GM19099 (cell line): ENCODE data around the gene ITGA3.

ENCODE experiments used
- POLR2A ChIP-seq: IDR thresholded peaks from 3 replicates; pipeline ENCODE4 v1.6.1; 2011; ENCODE audit warnings: low read depth; ENCODE audit not compliant: insufficient read length; ENCODE audit errors: extremely low read depth

Gene ITGA3

DNA sequence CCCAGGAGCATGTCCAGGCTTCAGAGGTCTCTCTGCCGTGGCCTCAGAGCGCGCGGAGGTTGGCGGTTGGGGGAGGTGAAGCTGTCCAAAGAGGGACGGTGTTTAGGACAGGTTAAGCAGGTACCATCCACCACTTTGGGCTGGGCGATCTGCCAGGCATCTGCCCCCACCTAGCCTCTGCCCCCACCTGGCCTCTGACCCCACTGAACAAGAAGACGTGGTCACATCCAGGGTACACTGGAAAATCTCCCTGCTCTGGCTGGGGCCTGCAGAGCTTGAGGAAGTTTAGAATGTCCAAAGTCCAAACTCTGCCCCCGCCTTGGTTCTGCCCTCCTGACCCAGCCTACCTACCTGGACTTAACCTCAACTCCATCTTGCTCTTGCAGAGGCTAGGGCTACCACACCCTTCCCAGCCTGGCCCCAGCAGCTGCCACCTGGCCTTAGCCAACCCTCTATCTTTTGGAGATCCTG is 1.6 kb downstream of the ITGA3 start:
- no peak for TF ChIP-seq POLR2A

GRCh38 chr17:50058296-50058953 is 2.5 kb downstream of the ITGA3 start:
- no peak for TF ChIP-seq POLR2A

- TF ChIP-seq POLR2A, result no peak
Observed at GRCh38 chr17:50059256-50059655, 3.3 kb downstream of the ITGA3 start.

DNA sequence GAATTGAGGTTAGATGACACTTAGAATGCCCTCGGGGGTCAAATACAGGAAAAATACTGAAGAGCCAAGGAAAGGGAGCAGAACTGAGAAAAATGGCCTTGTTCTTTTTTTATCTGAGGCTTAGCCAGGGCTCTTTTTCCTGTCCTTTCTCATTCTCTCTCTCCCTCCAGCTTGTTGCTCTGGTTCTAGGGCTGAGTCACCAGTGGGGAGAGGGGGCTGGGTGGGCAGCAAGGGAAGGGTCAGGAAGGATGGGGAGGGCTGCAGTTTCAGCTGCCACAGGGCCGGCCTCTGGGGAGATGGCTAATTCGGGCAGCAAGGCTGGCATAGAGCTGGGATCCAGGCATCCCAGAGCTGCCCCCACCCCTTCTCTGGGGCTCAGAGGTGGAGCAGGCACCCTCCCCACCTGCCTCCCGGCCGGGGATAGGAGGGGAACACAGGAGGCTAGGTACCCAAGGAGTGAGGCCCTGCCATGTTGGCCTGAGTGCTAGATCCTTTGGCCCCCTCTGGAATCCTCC is 3.9 kb downstream of the ITGA3 start:
- TF ChIP-seq POLR2A, result no peak

DNA sequence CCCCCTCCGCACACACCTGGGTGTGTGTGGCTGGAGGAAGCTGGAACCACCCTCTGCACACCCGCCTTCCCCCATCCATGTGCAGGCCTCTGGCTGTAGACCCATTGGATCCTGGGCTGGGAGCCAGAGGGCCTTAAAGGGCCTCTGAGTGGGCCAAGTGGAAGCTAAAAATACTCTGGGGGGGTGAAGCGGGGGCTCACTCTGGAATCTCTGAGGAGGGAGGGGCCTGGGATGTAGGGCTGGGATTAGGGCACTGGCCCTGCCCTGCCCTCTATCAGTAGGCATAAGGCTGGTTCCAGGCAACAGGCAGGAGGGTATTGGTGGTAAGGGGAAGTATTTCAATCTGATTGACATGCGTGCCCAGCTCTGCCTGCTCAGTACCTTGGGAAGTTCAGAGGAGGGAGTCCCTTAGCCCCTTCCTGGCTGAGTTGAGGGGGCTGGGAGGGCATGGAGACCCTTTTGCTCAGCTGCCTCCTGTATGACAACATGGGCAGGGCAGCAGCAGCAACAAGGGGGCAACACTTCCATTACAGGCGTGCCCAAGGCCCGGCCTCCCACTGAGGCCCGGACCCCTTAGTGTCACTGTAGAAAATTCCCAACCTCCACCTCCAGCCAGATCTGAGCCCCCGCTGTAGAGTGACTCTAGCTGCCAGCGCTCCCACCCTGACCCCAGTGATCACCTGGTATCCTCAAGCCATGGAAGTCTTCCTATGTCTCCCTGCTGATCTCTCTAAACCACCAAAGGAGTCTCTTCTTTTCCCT is 5.2 kb downstream of the ITGA3 start:
- no peak for TF ChIP-seq POLR2A

GRCh38 chr17:50062293-50063243 is 6.7 kb downstream of the ITGA3 start:
- TF ChIP-seq POLR2A, result no peak

- no peak for TF ChIP-seq POLR2A
Observed at GRCh38 chr17:50063561-50064252, 7.8 kb downstream of the ITGA3 start.

GRCh38 chr17:50064253-50065001 is 8.5 kb downstream of the ITGA3 start:
- TF ChIP-seq POLR2A, result no peak

GRCh38 chr17:50065056-50065455 is 9.1 kb downstream of the ITGA3 start:
- no peak for TF ChIP-seq POLR2A

- TF ChIP-seq POLR2A, result no peak
Observed at GRCh38 chr17:50066995-50067394, 11.1 kb downstream of the ITGA3 start.

- TF ChIP-seq POLR2A, result no peak
Observed at GRCh38 chr17:50067996-50068395, 12.1 kb downstream of the ITGA3 start.

- no peak for TF ChIP-seq POLR2A
Observed at GRCh38 chr17:50070908-50071680, 15.2 kb downstream of the ITGA3 start.

DNA sequence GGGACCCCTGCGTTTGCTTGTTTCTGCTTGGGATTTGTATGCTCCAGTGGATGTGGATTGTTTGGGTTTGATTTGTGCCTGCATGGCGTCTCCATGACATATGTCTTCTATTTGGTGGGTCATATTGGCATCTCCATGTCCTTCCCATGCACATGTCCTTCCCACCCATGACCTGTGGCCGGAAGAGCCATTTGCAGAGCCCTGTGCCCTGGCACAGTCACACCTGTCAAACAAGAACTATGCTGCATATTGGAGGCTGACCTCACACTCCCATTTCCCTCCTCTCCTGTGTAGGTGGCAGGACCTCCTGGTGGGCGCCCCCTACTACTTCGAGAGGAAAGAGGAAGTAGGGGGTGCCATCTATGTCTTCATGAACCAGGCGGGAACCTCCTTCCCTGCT is 15.8 kb downstream of the ITGA3 start:
- no peak for TF ChIP-seq POLR2A

GRCh38 chr17:50072130-50072529 is 16.2 kb downstream of the ITGA3 start:
- no peak for TF ChIP-seq POLR2A

GRCh38 chr17:50072925-50073324 is 17.0 kb downstream of the ITGA3 start:
- no peak for TF ChIP-seq POLR2A
